Embryonic facial prominence (tissue), 1 donor: Measurements from ENCODE around the gene TEX22.

Experiments used
- DNase-seq: peaks from one replicate; pipeline ENCODE4 v3.0.0-alpha.2; 2016; ENCODE audit errors: extremely low spot score

Gene TEX22

GRCh38 chr14:105439710-105440553 lies 41.6 kb downstream of the TEX22 start:
- DNase-seq, result no peak

GRCh38 chr14:105440554-105440900 lies 42.2 kb downstream of the TEX22 start:
- DNase-seq, result no peak

- no peak for DNase-seq
Measured at GRCh38 chr14:105440992-105441391, 42.7 kb downstream of the TEX22 start.

- no peak for DNase-seq
Measured at GRCh38 chr14:105442125-105442524, 43.8 kb downstream of the TEX22 start.

GRCh38 chr14:105442834-105443233 lies 44.5 kb downstream of the TEX22 start:
- no peak for DNase-seq

GRCh38 chr14:105444859-105445258 lies 46.5 kb downstream of the TEX22 start:
- DNase-seq, result no peak

GRCh38 chr14:105445290-105445689 lies 47.0 kb downstream of the TEX22 start:
- no peak for DNase-seq

- no peak for DNase-seq
Measured at GRCh38 chr14:105445901-105446845, 47.8 kb downstream of the TEX22 start.

- no peak for DNase-seq
Measured at GRCh38 chr14:105446971-105447370, 48.6 kb downstream of the TEX22 start.

GRCh38 chr14:105447651-105448640 lies 49.6 kb downstream of the TEX22 start:
- no peak for DNase-seq

GRCh38 chr14:105448706-105449111 lies 50.4 kb downstream of the TEX22 start:
- DNase-seq, result no peak

GRCh38 chr14:105449276-105450122 lies 51.2 kb downstream of the TEX22 start:
- DNase-seq, result no peak

GRCh38 chr14:105450123-105450505 lies 51.8 kb downstream of the TEX22 start:
- no peak for DNase-seq

GRCh38 chr14:105450864-105451720 lies 52.8 kb downstream of the TEX22 start:
- DNase-seq, result no peak

- DNase-seq, result no peak
Measured at GRCh38 chr14:105452963-105453362, 54.6 kb downstream of the TEX22 start.

GRCh38 chr14:105453847-105454246 lies 55.5 kb downstream of the TEX22 start:
- DNase-seq, result no peak

- DNase-seq, result no peak
Measured at GRCh38 chr14:105455086-105455640, 56.8 kb downstream of the TEX22 start.

- DNase-seq, result no peak
Measured at GRCh38 chr14:105455766-105456660, 57.7 kb downstream of the TEX22 start.
